ENCODE measurements around the gene PLK2. TPM values are rescaled to one million over a fixed set of nuclear protein-coding genes. Genes with fewer than 3 reads are reported as not detected.

PLK2 gene
- total RNA-seq, 1 donor, result 400 TPM

DNA sequence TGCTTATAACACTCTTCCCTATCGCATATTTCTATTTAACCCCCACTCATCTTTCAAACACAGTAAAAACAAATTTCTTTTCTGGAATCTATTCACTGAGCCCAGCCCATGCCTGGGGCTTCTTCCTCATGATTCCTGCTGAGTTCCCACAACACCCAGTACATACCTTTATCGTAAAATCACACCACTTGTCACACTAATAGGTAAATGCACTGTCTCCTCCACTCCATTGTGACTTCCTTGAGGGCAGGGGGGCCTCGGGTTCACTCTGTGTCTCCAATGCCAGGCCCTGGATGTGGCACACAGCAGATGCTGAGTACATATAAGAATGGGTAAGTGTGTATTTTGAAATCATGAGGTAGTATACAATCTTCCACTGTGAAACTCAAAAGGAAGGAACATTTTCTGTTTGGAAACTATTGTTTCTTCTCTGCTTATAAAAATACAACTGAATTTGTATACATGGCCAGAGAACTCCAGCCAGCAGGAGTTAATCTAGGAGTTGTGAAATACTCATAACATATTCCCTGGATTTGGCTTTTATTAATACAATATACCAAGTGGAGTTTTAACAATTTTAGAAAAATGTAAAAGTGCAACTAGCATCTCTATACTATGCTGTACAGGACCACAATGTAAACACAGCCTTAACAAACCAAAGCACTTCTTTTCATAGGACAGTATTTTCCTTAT, 7.2 kb downstream of the PLK2 start:
- H3K4me3 ChIP-seq (ENCODE audit: low read depth, low read length), result peak overlapping the region; percentile 83
- TF ChIP-seq CTCF (IDR thresholded peaks at IDR 0.05; ENCODE audit: insufficient read depth, low read length), result no peak
- no peak for DNase-seq (ENCODE audit: low read depth)

GRCh38 chr5:58451732-58452565, 7.9 kb downstream of the PLK2 start:
- peak; percentile 76 for DNase-seq (ENCODE audit: low read depth)
- no peak for TF ChIP-seq CTCF (IDR thresholded peaks at IDR 0.05; ENCODE audit: insufficient read depth, low read length)
- no peak overlapping the region for H3K4me3 ChIP-seq (ENCODE audit: low read depth, low read length)

DNA sequence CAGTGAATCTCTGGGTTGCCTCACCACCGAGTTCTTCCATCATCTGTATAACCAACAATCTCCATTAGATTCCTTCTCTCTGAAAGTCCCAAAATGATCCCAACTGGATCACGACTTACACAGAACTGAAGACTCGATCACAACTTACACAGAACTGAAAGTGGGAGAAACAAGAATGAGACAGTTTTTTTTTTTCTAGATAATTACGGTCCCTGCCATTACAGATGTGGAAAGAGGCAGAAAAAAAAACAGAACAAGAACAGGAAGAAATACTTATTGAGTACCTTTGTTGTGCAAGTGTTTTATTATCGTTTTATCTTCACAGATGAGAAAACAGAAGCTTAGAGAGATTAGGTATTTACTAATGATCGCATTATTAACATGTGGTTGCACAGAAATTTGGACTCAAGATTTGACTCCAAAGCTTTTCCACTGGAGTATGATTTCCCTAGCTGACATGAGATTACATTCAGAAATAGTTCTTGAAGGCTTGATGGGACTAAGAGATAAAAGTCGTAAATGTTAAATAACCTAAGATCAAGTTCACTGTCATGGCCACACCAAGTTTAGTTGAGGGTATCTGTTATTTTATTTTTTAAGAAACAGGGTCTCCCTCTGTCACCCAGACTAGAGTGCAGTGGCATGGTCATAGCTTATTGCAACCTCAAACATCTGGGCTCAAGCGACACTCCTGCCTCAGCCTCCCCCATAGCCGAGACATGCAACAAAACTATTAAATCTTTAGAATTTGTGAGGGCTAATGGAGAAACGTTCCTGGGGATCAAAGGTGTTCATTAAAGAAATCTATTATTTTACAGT, 8.9 kb downstream of the PLK2 start:
- no peak for TF ChIP-seq CTCF (IDR thresholded peaks at IDR 0.05; ENCODE audit: insufficient read depth, low read length)

DNA sequence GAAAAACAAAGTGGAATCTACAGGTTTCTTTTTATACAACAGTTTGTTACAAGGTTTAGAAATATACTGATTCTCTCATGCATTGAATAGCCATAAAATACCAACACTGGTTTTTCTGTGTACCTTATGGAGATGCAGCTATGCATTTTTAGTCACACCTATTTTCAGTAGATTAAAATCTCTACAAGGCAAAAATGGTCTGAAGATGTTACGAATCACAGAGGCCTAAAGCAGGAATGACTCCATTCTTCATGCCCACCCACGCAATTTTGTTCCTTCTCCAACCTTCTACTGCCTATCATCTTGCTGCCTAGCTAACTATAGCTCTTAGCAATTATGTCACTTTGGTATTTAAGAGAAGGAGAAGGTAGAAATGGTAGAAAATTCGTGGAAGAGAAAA, 9.9 kb downstream of the PLK2 start:
- no peak for TF ChIP-seq CTCF (IDR thresholded peaks at IDR 0.05; ENCODE audit: insufficient read depth, low read length)
- peak; percentile 42 for DNase-seq (ENCODE audit: low read depth)
- H3K4me3 ChIP-seq (ENCODE audit: low read depth, low read length), result no peak overlapping the region

More for the DNA sequence above, 8.9 kb downstream of the PLK2 start:
- H3K4me3 ChIP-seq (ENCODE audit: low read depth, low read length), result no peak overlapping the region
- peak; percentile 69 for DNase-seq (ENCODE audit: low read depth)

GRCh38 chr5:58447226-58447625, 12.7 kb downstream of the PLK2 start:
- no peak for DNase-seq (ENCODE audit: low read depth)
- no peak for TF ChIP-seq CTCF (IDR thresholded peaks at IDR 0.05; ENCODE audit: insufficient read depth, low read length)
- H3K4me3 ChIP-seq (ENCODE audit: low read depth, low read length), result no peak overlapping the region

GRCh38 chr5:58446024-58446423, 13.9 kb downstream of the PLK2 start:
- no peak for TF ChIP-seq CTCF (IDR thresholded peaks at IDR 0.05; ENCODE audit: insufficient read depth, low read length)
- DNase-seq (ENCODE audit: low read depth), result no peak
- no peak overlapping the region for H3K4me3 ChIP-seq (ENCODE audit: low read depth, low read length)
